Measurements from ENCODE around the gene CDKN2A.
"Not testable (repeated sequence)": the region's sequence is repeated elsewhere in the genome, so short reads cannot be mapped to it uniquely, and the experiment has no call there.

Gene CDKN2A

DNA sequence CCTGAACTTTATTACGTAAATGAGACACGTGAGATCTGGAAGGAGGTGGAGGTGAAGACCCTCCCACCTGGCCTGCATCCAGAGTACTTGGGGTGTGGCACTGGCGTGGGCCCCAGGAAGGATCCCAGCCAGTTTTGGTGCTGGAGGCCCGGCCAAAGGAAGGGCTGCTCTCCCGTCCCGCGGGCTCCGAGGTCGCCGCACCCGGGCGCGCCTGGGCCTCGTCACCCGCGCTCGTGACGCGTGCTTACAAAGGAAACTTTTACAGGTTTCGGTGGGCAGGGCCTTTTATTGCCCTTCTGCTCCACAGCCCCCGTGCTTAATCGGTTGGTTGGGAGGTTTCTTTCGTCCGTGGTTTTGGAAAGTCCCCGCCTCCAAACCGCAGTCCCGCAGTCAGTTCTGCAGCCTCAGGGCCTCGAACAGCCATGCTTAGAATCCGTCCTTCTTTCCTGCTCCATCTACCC lies 29.2 kb downstream of the CDKN2A start:
- Histone ChIP-seq H2AFZ (ENCODE audit: low read depth, low read length, severe bottlenecking) (no peak overlapping the region), H3K9me3 (ENCODE audit: insufficient read depth, low read length) (no peaks in the 10 kb centered on the region), H3K79me2 (ENCODE audit: insufficient read depth, low read length) (no peaks in the 10 kb centered on the region), H3K9ac (ENCODE audit: low read length) (no peak overlapping the region), H3K36me3 (ENCODE audit: low read length) (0 out of 2 replicates have a peak, but pooled peaks cover 7% of the 10 kb centered on the region), H3F3A (ENCODE audit: insufficient read depth) (no peaks in the 10 kb centered on the region), H3K9me2 (replicated peaks; ENCODE audit: insufficient read depth, low read length) (no peaks in the 10 kb centered on the region), H3K4me3 (ENCODE audit: insufficient read depth, low read length, poor library complexity, severe bottlenecking) (no peak overlapping the region), H4K20me1 (ENCODE audit: low read depth, low read length) (no peaks in the 10 kb centered on the region), H3K4me2 (ENCODE audit: low read depth, low read length, poor library complexity, severe bottlenecking) (peak overlapping the region; percentile 14), H3K27ac (ENCODE audit: low read depth, low read length) (no peak overlapping the region), H3K27me3 (ENCODE audit: low read length) (no peaks in the 10 kb centered on the region)
- TF ChIP-seq, protein P1, sequence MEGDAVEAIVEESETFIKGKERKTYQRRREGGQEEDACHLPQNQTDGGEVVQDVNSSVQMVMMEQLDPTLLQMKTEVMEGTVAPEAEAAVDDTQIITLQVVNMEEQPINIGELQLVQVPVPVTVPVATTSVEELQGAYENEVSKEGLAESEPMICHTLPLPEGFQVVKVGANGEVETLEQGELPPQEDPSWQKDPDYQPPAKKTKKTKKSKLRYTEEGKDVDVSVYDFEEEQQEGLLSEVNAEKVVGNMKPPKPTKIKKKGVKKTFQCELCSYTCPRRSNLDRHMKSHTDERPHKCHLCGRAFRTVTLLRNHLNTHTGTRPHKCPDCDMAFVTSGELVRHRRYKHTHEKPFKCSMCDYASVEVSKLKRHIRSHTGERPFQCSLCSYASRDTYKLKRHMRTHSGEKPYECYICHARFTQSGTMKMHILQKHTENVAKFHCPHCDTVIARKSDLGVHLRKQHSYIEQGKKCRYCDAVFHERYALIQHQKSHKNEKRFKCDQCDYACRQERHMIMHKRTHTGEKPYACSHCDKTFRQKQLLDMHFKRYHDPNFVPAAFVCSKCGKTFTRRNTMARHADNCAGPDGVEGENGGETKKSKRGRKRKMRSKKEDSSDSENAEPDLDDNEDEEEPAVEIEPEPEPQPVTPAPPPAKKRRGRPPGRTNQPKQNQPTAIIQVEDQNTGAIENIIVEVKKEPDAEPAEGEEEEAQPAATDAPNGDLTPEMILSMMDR (IDR thresholded peaks at IDR 0.05; ENCODE audit: insufficient read depth, low read length, poor library complexity, severe bottlenecking) = no peak

DNA sequence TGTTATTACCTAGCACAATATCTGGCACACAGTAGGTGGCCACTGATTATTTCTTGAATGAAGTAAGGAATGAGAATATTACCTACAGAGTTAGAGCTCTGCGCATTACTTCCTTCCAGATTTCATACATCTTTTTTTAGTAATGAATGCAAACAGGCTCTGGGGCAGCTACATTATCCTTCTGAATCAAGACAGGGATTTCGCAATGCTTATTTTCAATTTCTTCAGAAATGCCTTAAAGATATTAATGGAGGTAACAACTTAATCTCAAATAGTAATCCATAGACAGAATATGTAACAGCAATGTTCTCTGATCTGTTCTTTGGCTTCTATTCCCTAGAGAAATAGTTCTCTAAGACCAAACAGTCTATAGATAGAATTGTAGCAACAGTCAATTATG lies 32.6 kb downstream of the CDKN2A start:
- no peak overlapping the region for H3K27ac ChIP-seq (ENCODE audit: low read depth, low read length)
- H3K4me2 ChIP-seq (ENCODE audit: low read depth, low read length, poor library complexity, severe bottlenecking) = no peak overlapping the region
- TF ChIP-seq EZH2phosphoT487 (conservative IDR thresholded peaks at IDR 0.05; ENCODE audit: low read length) = no peak
- TF ChIP-seq, protein P1 (IDR thresholded peaks at IDR 0.05; ENCODE audit: insufficient read depth, low read length, poor library complexity, severe bottlenecking) = no peak
- no peak overlapping the region for H2AFZ ChIP-seq (ENCODE audit: low read depth, low read length, severe bottlenecking)
- H3F3A ChIP-seq (ENCODE audit: insufficient read depth) = no peaks in the 10 kb centered on the region
- H3K27me3 ChIP-seq (ENCODE audit: low read length) = no peaks in the 10 kb centered on the region
- no peaks in the 10 kb centered on the region for H4K20me1 ChIP-seq (ENCODE audit: low read depth, low read length)
- no peaks in the 10 kb centered on the region for H3K9me2 ChIP-seq (replicated peaks; ENCODE audit: insufficient read depth, low read length)
- H3K4me3 ChIP-seq (ENCODE audit: insufficient read depth, low read length, poor library complexity, severe bottlenecking) = no peak overlapping the region
- no peaks in the 10 kb centered on the region for H3K9me3 ChIP-seq (ENCODE audit: insufficient read depth, low read length)
- H3K36me3 ChIP-seq (ENCODE audit: low read length) = no peaks in the 10 kb centered on the region
- no peaks in the 10 kb centered on the region for H3K79me2 ChIP-seq (ENCODE audit: insufficient read depth, low read length)
- no peak overlapping the region for H3K9ac ChIP-seq (ENCODE audit: low read length)

DNA sequence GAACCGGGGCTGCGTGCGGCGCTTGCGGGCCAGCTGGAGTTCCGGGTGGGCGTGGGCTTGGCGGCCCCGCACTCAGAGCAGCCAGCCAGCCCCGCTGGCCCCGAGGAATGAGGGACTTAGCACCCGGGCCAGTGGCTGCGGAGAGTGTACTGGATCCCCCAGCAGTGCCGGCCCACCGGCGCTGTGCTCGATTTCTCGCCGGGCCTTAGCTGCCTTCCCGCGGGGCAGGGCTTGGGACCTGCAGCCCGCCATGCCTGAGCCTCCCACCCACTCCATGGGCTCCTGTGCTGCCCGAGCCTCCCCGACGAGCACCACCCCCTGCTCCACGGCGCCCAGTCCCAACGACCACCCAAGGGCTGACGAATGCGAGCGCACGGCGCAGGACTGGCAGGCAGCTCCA lies 34.9 kb downstream of the CDKN2A start:
- H3K4me2 ChIP-seq (ENCODE audit: low read depth, low read length, poor library complexity, severe bottlenecking) = not testable (repeated sequence)

DNA sequence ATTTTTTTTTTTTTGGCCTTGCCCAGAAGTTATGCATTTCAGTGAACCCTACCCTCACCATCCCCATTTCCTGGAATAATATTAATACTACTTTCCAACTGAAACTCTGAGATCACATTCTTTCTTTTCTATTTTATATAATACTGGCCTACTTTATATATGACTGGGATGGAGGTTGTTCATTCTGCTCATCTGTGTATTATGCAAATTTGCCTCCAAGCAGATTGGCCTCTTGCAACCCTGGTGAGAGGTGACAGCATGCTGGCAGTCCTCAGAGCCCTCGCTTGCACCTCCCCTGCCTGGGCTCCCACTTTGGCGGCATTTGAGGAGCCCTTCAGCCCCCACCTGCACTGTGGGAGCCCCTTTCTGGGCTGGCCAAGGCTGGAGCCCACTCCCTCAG lies 35.4 kb downstream of the CDKN2A start:
- no peaks in the 10 kb centered on the region for H3K9me2 ChIP-seq (replicated peaks; ENCODE audit: insufficient read depth, low read length)
- H3F3A ChIP-seq (ENCODE audit: insufficient read depth) = no peaks in the 10 kb centered on the region
- no peaks in the 10 kb centered on the region for H3K27me3 ChIP-seq (ENCODE audit: low read length)
- no peaks in the 10 kb centered on the region for H4K20me1 ChIP-seq (ENCODE audit: low read depth, low read length)
- H3K4me2 ChIP-seq (ENCODE audit: low read depth, low read length, poor library complexity, severe bottlenecking) = no peak overlapping the region
- no peak overlapping the region for H3K9ac ChIP-seq (ENCODE audit: low read length)
- TF ChIP-seq EZH2phosphoT487 (conservative IDR thresholded peaks at IDR 0.05; ENCODE audit: low read length) = no peak
- TF ChIP-seq, protein P1 (IDR thresholded peaks at IDR 0.05; ENCODE audit: insufficient read depth, low read length, poor library complexity, severe bottlenecking) = no peak
- no peak overlapping the region for H3K4me3 ChIP-seq (ENCODE audit: insufficient read depth, low read length, poor library complexity, severe bottlenecking)
- no peaks in the 10 kb centered on the region for H3K79me2 ChIP-seq (ENCODE audit: insufficient read depth, low read length)
- no peaks in the 10 kb centered on the region for H3K9me3 ChIP-seq (ENCODE audit: insufficient read depth, low read length)
- H3K36me3 ChIP-seq (ENCODE audit: low read length) = no peaks in the 10 kb centered on the region
- H3K27ac ChIP-seq (ENCODE audit: low read depth, low read length) = no peak overlapping the region
- no peak overlapping the region for H2AFZ ChIP-seq (ENCODE audit: low read depth, low read length, severe bottlenecking)

More for the DNA sequence above, 34.9 kb downstream of the CDKN2A start:
- H3K9me2 ChIP-seq (replicated peaks; ENCODE audit: insufficient read depth, low read length); H2AFZ ChIP-seq (ENCODE audit: low read depth, low read length, severe bottlenecking); H3K4me3 ChIP-seq (ENCODE audit: insufficient read depth, low read length, poor library complexity, severe bottlenecking); H4K20me1 ChIP-seq (ENCODE audit: low read depth, low read length); H3K9me3 ChIP-seq (ENCODE audit: insufficient read depth, low read length); H3K27me3 ChIP-seq (ENCODE audit: low read length); H3K79me2 ChIP-seq (ENCODE audit: insufficient read depth, low read length); H3K27ac ChIP-seq (ENCODE audit: low read depth, low read length); H3F3A ChIP-seq (ENCODE audit: insufficient read depth); H3K36me3 ChIP-seq (ENCODE audit: low read length); H3K9ac ChIP-seq (ENCODE audit: low read length): not testable (repeated sequence)
